ENCODE data around the gene RYR1.

DNA sequence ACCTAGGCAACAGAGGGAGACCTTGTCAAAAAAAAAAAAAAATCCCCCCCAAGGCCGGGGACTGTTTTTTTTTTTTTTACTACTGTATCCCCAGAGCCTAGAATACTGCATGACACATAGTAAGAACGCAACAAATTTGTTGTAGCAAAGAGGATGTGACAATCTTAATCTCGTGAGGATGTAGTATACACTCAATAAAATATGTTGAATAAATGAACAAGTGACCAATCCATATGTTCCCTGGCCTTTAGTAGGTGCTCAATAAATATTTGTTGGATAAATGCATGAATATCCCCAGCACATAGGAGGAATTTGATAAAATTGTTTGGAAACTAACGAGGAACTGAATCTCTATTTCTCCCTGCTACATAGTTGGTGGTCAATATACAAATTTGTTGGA lies 108.5 kb downstream of the RYR1 start:
- TF ChIP-seq, protein P1, sequence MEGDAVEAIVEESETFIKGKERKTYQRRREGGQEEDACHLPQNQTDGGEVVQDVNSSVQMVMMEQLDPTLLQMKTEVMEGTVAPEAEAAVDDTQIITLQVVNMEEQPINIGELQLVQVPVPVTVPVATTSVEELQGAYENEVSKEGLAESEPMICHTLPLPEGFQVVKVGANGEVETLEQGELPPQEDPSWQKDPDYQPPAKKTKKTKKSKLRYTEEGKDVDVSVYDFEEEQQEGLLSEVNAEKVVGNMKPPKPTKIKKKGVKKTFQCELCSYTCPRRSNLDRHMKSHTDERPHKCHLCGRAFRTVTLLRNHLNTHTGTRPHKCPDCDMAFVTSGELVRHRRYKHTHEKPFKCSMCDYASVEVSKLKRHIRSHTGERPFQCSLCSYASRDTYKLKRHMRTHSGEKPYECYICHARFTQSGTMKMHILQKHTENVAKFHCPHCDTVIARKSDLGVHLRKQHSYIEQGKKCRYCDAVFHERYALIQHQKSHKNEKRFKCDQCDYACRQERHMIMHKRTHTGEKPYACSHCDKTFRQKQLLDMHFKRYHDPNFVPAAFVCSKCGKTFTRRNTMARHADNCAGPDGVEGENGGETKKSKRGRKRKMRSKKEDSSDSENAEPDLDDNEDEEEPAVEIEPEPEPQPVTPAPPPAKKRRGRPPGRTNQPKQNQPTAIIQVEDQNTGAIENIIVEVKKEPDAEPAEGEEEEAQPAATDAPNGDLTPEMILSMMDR (IDR thresholded peaks at IDR 0.05): no peak
- no peak for TF ChIP-seq POLR2A (IDR thresholded peaks at IDR 0.05)

Data from right lobe of liver (tissue), 4 donors.